Measurements from ENCODE around the gene MS4A6A.
"Not testable (repeated sequence)": the region's sequence is repeated elsewhere in the genome, so short reads cannot be mapped to it uniquely, and the experiment has no call there.

The MS4A6A gene

GRCh38 chr11:60159868-60160267, 23.0 kb downstream of the MS4A6A start:
- H3K79me2 ChIP-seq (ENCODE audit: control insufficient read depth, insufficient read depth, low read length, unreplicated experiment), result no peaks in the 10 kb centered on the region
- no peak overlapping the region for H2AFZ ChIP-seq (ENCODE audit: low read length, unreplicated experiment)
- H3K27me3 ChIP-seq (ENCODE audit: insufficient read depth, low read length), result no peaks in the 10 kb centered on the region
- no peak overlapping the region for H3K27ac ChIP-seq (ENCODE audit: low read depth, low read length)
- H3K36me3 ChIP-seq (ENCODE audit: insufficient read depth, low read length), result no peaks in the 10 kb centered on the region
- no peak overlapping the region for H3K4me3 ChIP-seq (ENCODE audit: low read depth, low read length)
- H3K4me1 ChIP-seq (ENCODE audit: control insufficient read depth, insufficient read depth, low read length, unreplicated experiment), result no peaks in the 10 kb centered on the region

- H3K27ac ChIP-seq (ENCODE audit: low read depth, low read length), result no peak overlapping the region
- H3K36me3 ChIP-seq (ENCODE audit: insufficient read depth, low read length), result no peaks in the 10 kb centered on the region
- H3K79me2 ChIP-seq (ENCODE audit: control insufficient read depth, insufficient read depth, low read length, unreplicated experiment), result no peaks in the 10 kb centered on the region
- H3K4me1 ChIP-seq (ENCODE audit: control insufficient read depth, insufficient read depth, low read length, unreplicated experiment), result no peaks in the 10 kb centered on the region
- H3K27me3 ChIP-seq (ENCODE audit: insufficient read depth, low read length), result no peaks in the 10 kb centered on the region
- H3K4me3 ChIP-seq (ENCODE audit: low read depth, low read length), result no peak overlapping the region
- no peak overlapping the region for H2AFZ ChIP-seq (ENCODE audit: low read length, unreplicated experiment)
Measured at GRCh38 chr11:60159284-60159683, 23.6 kb downstream of the MS4A6A start.

- Histone ChIP-seq H3K4me1 (ENCODE audit: control insufficient read depth, insufficient read depth, low read length, unreplicated experiment) (no peaks in the 10 kb centered on the region), H3K36me3 (ENCODE audit: insufficient read depth, low read length) (no peaks in the 10 kb centered on the region), H3K27me3 (ENCODE audit: insufficient read depth, low read length) (no peaks in the 10 kb centered on the region), H2AFZ (ENCODE audit: low read length, unreplicated experiment) (no peak overlapping the region), H3K4me3 (ENCODE audit: low read depth, low read length) (no peak overlapping the region), H3K27ac (ENCODE audit: low read depth, low read length) (no peak overlapping the region), H3K79me2 (ENCODE audit: control insufficient read depth, insufficient read depth, low read length, unreplicated experiment) (no peaks in the 10 kb centered on the region)
Measured at GRCh38 chr11:60158636-60159035, 24.2 kb downstream of the MS4A6A start.

GRCh38 chr11:60155931-60156330, 27.0 kb downstream of the MS4A6A start:
- no peak overlapping the region for H3K4me3 ChIP-seq (ENCODE audit: low read depth, low read length)
- H3K27ac ChIP-seq (ENCODE audit: low read depth, low read length), result no peak overlapping the region
- no peaks in the 10 kb centered on the region for H3K79me2 ChIP-seq (ENCODE audit: control insufficient read depth, insufficient read depth, low read length, unreplicated experiment)
- H2AFZ ChIP-seq (ENCODE audit: low read length, unreplicated experiment), result no peak overlapping the region
- no peaks in the 10 kb centered on the region for H3K36me3 ChIP-seq (ENCODE audit: insufficient read depth, low read length)
- H3K27me3 ChIP-seq (ENCODE audit: insufficient read depth, low read length), result no peaks in the 10 kb centered on the region
- no peaks in the 10 kb centered on the region for H3K4me1 ChIP-seq (ENCODE audit: control insufficient read depth, insufficient read depth, low read length, unreplicated experiment)

- H3K4me3 ChIP-seq (ENCODE audit: low read depth, low read length); H2AFZ ChIP-seq (ENCODE audit: low read length, unreplicated experiment); H3K27me3 ChIP-seq (ENCODE audit: insufficient read depth, low read length); H3K79me2 ChIP-seq (ENCODE audit: control insufficient read depth, insufficient read depth, low read length, unreplicated experiment); H3K4me1 ChIP-seq (ENCODE audit: control insufficient read depth, insufficient read depth, low read length, unreplicated experiment); H3K27ac ChIP-seq (ENCODE audit: low read depth, low read length); H3K36me3 ChIP-seq (ENCODE audit: insufficient read depth, low read length): not testable (repeated sequence)
Measured at GRCh38 chr11:60152727-60153126, 30.2 kb downstream of the MS4A6A start.

GRCh38 chr11:60150279-60150678, 32.6 kb downstream of the MS4A6A start:
- no peak overlapping the region for H2AFZ ChIP-seq (ENCODE audit: low read length, unreplicated experiment)
- H3K79me2 ChIP-seq (ENCODE audit: control insufficient read depth, insufficient read depth, low read length, unreplicated experiment), result no peaks in the 10 kb centered on the region
- H3K4me1 ChIP-seq (ENCODE audit: control insufficient read depth, insufficient read depth, low read length, unreplicated experiment), result no peaks in the 10 kb centered on the region
- no peak overlapping the region for H3K4me3 ChIP-seq (ENCODE audit: low read depth, low read length)
- H3K27me3 ChIP-seq (ENCODE audit: insufficient read depth, low read length), result no peaks in the 10 kb centered on the region
- no peak overlapping the region for H3K27ac ChIP-seq (ENCODE audit: low read depth, low read length)
- no peaks in the 10 kb centered on the region for H3K36me3 ChIP-seq (ENCODE audit: insufficient read depth, low read length)

GRCh38 chr11:60145677-60146076, 37.2 kb downstream of the MS4A6A start:
- Histone ChIP-seq H3K27me3 (ENCODE audit: insufficient read depth, low read length) (no peaks in the 10 kb centered on the region), H3K36me3 (ENCODE audit: insufficient read depth, low read length) (no peaks in the 10 kb centered on the region), H2AFZ (ENCODE audit: low read length, unreplicated experiment) (no peak overlapping the region), H3K4me1 (ENCODE audit: control insufficient read depth, insufficient read depth, low read length, unreplicated experiment) (no peaks in the 10 kb centered on the region), H3K79me2 (ENCODE audit: control insufficient read depth, insufficient read depth, low read length, unreplicated experiment) (no peaks in the 10 kb centered on the region), H3K4me3 (ENCODE audit: low read depth, low read length) (no peak overlapping the region), H3K27ac (ENCODE audit: low read depth, low read length) (no peak overlapping the region)

- no peak overlapping the region for H2AFZ ChIP-seq (ENCODE audit: low read length, unreplicated experiment)
- no peaks in the 10 kb centered on the region for H3K36me3 ChIP-seq (ENCODE audit: insufficient read depth, low read length)
- no peaks in the 10 kb centered on the region for H3K4me1 ChIP-seq (ENCODE audit: control insufficient read depth, insufficient read depth, low read length, unreplicated experiment)
- H3K4me3 ChIP-seq (ENCODE audit: low read depth, low read length), result no peak overlapping the region
- H3K27ac ChIP-seq (ENCODE audit: low read depth, low read length), result no peak overlapping the region
- H3K27me3 ChIP-seq (ENCODE audit: insufficient read depth, low read length), result no peaks in the 10 kb centered on the region
- no peaks in the 10 kb centered on the region for H3K79me2 ChIP-seq (ENCODE audit: control insufficient read depth, insufficient read depth, low read length, unreplicated experiment)
Measured at GRCh38 chr11:60143768-60144167, 39.1 kb downstream of the MS4A6A start.

GRCh38 chr11:60133917-60134316, 49.0 kb downstream of the MS4A6A start:
- Histone ChIP-seq H3K27me3 (ENCODE audit: insufficient read depth, low read length) (no peaks in the 10 kb centered on the region), H3K4me1 (ENCODE audit: control insufficient read depth, insufficient read depth, low read length, unreplicated experiment) (no peaks in the 10 kb centered on the region)

GRCh38 chr11:60131912-60132311, 51.0 kb downstream of the MS4A6A start:
- no peak overlapping the region for H3K4me3 ChIP-seq (ENCODE audit: low read depth, low read length)
- no peaks in the 10 kb centered on the region for H3K79me2 ChIP-seq (ENCODE audit: control insufficient read depth, insufficient read depth, low read length, unreplicated experiment)
- H2AFZ ChIP-seq (ENCODE audit: low read length, unreplicated experiment), result no peak overlapping the region
- H3K4me1 ChIP-seq (ENCODE audit: control insufficient read depth, insufficient read depth, low read length, unreplicated experiment), result no peaks in the 10 kb centered on the region
- H3K27ac ChIP-seq (ENCODE audit: low read depth, low read length), result no peak overlapping the region
- no peaks in the 10 kb centered on the region for H3K36me3 ChIP-seq (ENCODE audit: insufficient read depth, low read length)
- no peaks in the 10 kb centered on the region for H3K27me3 ChIP-seq (ENCODE audit: insufficient read depth, low read length)

More at GRCh38 chr11:60133917-60134316, 49.0 kb downstream of the MS4A6A start:
- Histone ChIP-seq H3K4me3 (ENCODE audit: low read depth, low read length) (no peak overlapping the region), H2AFZ (ENCODE audit: low read length, unreplicated experiment) (no peak overlapping the region), H3K36me3 (ENCODE audit: insufficient read depth, low read length) (no peaks in the 10 kb centered on the region), H3K79me2 (ENCODE audit: control insufficient read depth, insufficient read depth, low read length, unreplicated experiment) (no peaks in the 10 kb centered on the region), H3K27ac (ENCODE audit: low read depth, low read length) (no peak overlapping the region)

- Histone ChIP-seq H3K4me1 (ENCODE audit: control insufficient read depth, insufficient read depth, low read length, unreplicated experiment) (no peaks in the 10 kb centered on the region), H3K27ac (ENCODE audit: low read depth, low read length) (no peak overlapping the region), H3K4me3 (ENCODE audit: low read depth, low read length) (no peak overlapping the region), H3K27me3 (ENCODE audit: insufficient read depth, low read length) (no peaks in the 10 kb centered on the region), H2AFZ (ENCODE audit: low read length, unreplicated experiment) (no peak overlapping the region), H3K36me3 (ENCODE audit: insufficient read depth, low read length) (no peaks in the 10 kb centered on the region), H3K79me2 (ENCODE audit: control insufficient read depth, insufficient read depth, low read length, unreplicated experiment) (no peaks in the 10 kb centered on the region)
Measured at GRCh38 chr11:60130496-60130895, 52.4 kb downstream of the MS4A6A start.

Data from ACC112 (cell line).